Measurements from ENCODE around the gene NKAIN2. TPM values are rescaled to one million over a fixed set of nuclear protein-coding genes. Genes with fewer than 3 reads are reported as not detected.

The NKAIN2 gene
- polyA plus RNA-seq, 1 of the 3 experiments (the other 2 are of a cell fraction) = not detected

DNA sequence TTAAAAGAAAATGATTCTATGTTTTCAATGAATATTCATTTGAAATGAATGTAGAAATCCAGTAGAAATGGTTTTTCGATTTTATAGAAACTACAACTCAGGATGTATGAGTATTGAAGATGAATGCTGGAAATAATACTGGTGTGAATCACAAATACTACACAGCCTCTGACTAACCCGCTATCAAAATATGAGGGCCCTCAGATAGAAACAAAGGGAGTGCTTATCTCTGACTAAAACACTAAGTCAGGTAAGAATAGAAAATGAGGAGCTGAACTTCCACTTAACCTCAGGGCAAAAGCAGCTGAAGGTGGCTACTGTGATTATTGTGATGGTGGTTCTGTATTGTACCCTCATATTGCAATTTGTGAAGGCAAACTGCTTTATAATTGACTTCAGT lies 937.7 kb downstream of the NKAIN2 start (continued):
- TF ChIP-seq, protein P1, sequence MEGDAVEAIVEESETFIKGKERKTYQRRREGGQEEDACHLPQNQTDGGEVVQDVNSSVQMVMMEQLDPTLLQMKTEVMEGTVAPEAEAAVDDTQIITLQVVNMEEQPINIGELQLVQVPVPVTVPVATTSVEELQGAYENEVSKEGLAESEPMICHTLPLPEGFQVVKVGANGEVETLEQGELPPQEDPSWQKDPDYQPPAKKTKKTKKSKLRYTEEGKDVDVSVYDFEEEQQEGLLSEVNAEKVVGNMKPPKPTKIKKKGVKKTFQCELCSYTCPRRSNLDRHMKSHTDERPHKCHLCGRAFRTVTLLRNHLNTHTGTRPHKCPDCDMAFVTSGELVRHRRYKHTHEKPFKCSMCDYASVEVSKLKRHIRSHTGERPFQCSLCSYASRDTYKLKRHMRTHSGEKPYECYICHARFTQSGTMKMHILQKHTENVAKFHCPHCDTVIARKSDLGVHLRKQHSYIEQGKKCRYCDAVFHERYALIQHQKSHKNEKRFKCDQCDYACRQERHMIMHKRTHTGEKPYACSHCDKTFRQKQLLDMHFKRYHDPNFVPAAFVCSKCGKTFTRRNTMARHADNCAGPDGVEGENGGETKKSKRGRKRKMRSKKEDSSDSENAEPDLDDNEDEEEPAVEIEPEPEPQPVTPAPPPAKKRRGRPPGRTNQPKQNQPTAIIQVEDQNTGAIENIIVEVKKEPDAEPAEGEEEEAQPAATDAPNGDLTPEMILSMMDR (IDR thresholded peaks at IDR 0.05) = no peak
- TF ChIP-seq SMC3 (IDR thresholded peaks at IDR 0.05; ENCODE audit: low read depth, low read length) = no peak

DNA sequence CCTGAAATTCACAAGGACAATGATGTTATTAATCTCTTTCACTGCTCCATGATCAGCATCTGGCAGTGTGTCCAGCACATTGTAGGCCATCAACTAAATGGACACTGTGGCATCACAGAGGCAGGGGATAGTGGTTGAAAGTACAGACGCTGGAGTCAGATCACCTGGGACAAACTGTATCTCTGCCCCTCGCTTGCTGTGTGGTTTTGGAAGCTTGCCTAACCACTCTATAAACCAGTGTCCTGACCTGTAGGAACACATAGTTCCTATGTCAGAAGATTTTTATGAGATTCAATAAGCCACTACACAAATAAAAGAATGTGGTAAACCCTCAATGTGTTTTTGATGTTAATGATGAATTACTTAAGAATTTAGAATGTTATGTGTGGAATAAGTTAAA lies 939.3 kb downstream of the NKAIN2 start:
- POLR2A ChIA-PET = no interaction called here

DNA sequence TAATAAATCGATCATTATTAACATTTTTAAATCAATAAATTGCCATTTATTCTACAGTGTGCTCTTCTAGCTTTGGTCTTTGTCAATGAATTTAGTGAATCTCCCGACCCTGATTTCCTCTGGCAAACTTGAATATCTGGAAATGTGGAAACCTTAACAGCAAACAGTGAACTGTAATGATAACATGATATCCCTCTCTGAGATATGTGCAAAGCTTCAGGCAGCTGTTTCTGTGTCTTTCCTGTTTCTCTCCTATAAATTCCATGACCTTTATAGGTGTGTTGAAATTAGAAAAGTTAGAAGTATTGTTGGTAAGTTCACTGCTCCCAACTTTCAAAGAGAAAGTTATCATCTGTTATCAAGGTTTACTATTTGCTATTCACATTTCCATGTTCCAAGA lies 939.8 kb downstream of the NKAIN2 start:
- CTCF ChIA-PET = no interaction called here
- Histone ChIP-seq H3K27ac (ENCODE audit: low read depth in 2 of 2, low read length in 1 of 2) (no peak overlapping the region), H4K20me1 (ENCODE audit: insufficient read depth) (no peaks in the 10 kb centered on the region), H3K79me2 (ENCODE audit: insufficient read depth) (no peaks in the 10 kb centered on the region), H2AFZ (ENCODE audit: low read depth) (no peak overlapping the region), H3K27me3 (ENCODE audit: insufficient read depth) (no peaks in the 10 kb centered on the region), H3K36me3 (replicated peaks in 1 of 2; ENCODE audit: control insufficient read depth in 1 of 2, insufficient read depth in 2 of 2, low read length in 1 of 2) (no peaks in the 10 kb centered on the region), H3K4me1 (ENCODE audit: control insufficient read depth in 1 of 2, insufficient read depth in 2 of 2, low read depth in 1 of 2, low read length in 1 of 2) (no peaks in the 10 kb centered on the region), H3K9me2 (no peaks in the 10 kb centered on the region), H3K9ac (no peak overlapping the region), H3K9me3 (no peaks in the 10 kb centered on the region), H3F3A (replicated peaks; ENCODE audit: insufficient read depth) (no peaks in the 10 kb centered on the region), H3K4me3 (ENCODE audit: low read depth in 2 of 2, low read length in 1 of 2) (no peak overlapping the region), H3K4me2 (no peak overlapping the region)
- no peak for DNase-seq
- POLR2A ChIA-PET = no interaction called here
- TF ChIP-seq SMC3 (IDR thresholded peaks at IDR 0.05; ENCODE audit: low read depth, low read length) (no peak), CHD2 (IDR thresholded peaks at IDR 0.05; ENCODE audit: low read length, partially characterized antibody) (no peak), RAD21 (IDR thresholded peaks at IDR 0.05; ENCODE audit: low read length) (no peak), NRF1 (IDR thresholded peaks at IDR 0.05; ENCODE audit: low read depth, low read length) (no peak)
- TF ChIP-seq, protein P2, sequence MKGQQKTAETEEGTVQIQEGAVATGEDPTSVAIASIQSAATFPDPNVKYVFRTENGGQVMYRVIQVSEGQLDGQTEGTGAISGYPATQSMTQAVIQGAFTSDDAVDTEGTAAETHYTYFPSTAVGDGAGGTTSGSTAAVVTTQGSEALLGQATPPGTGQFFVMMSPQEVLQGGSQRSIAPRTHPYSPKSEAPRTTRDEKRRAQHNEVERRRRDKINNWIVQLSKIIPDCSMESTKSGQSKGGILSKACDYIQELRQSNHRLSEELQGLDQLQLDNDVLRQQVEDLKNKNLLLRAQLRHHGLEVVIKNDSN (IDR thresholded peaks at IDR 0.05; ENCODE audit: borderline replicate concordance, low read depth) = no peak
- TF ChIP-seq, protein P3, sequence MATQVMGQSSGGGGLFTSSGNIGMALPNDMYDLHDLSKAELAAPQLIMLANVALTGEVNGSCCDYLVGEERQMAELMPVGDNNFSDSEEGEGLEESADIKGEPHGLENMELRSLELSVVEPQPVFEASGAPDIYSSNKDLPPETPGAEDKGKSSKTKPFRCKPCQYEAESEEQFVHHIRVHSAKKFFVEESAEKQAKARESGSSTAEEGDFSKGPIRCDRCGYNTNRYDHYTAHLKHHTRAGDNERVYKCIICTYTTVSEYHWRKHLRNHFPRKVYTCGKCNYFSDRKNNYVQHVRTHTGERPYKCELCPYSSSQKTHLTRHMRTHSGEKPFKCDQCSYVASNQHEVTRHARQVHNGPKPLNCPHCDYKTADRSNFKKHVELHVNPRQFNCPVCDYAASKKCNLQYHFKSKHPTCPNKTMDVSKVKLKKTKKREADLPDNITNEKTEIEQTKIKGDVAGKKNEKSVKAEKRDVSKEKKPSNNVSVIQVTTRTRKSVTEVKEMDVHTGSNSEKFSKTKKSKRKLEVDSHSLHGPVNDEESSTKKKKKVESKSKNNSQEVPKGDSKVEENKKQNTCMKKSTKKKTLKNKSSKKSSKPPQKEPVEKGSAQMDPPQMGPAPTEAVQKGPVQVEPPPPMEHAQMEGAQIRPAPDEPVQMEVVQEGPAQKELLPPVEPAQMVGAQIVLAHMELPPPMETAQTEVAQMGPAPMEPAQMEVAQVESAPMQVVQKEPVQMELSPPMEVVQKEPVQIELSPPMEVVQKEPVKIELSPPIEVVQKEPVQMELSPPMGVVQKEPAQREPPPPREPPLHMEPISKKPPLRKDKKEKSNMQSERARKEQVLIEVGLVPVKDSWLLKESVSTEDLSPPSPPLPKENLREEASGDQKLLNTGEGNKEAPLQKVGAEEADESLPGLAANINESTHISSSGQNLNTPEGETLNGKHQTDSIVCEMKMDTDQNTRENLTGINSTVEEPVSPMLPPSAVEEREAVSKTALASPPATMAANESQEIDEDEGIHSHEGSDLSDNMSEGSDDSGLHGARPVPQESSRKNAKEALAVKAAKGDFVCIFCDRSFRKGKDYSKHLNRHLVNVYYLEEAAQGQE (IDR thresholded peaks at IDR 0.05; ENCODE audit: low read depth, low read length) = no peak
- 1% methylated on average over 2 of the region's 2 CpGs for WGBS (ENCODE audit: low lambda C conversion rate)

More for the DNA sequence above, 939.3 kb downstream of the NKAIN2 start:
- H3F3A ChIP-seq (replicated peaks; ENCODE audit: insufficient read depth) = no peaks in the 10 kb centered on the region
- H3K27ac ChIP-seq (ENCODE audit: low read depth in 2 of 2, low read length in 1 of 2) = no peak overlapping the region
- CTCF ChIA-PET = no interaction called here
- H3K36me3 ChIP-seq (replicated peaks in 1 of 2; ENCODE audit: control insufficient read depth in 1 of 2, insufficient read depth in 2 of 2, low read length in 1 of 2) = no peaks in the 10 kb centered on the region
- H3K4me2 ChIP-seq = no peak overlapping the region
- no peak overlapping the region for H2AFZ ChIP-seq (ENCODE audit: low read depth)
- no peaks in the 10 kb centered on the region for H3K27me3 ChIP-seq (ENCODE audit: insufficient read depth)
- no peaks in the 10 kb centered on the region for H3K79me2 ChIP-seq (ENCODE audit: insufficient read depth)
- WGBS (ENCODE audit: low lambda C conversion rate) = 0% methylated on average over 2 of the region's 2 CpGs
- no peaks in the 10 kb centered on the region for H4K20me1 ChIP-seq (ENCODE audit: insufficient read depth)
- H3K4me3 ChIP-seq (ENCODE audit: low read depth in 2 of 2, low read length in 1 of 2) = no peak overlapping the region
- DNase-seq = no peak
- no peaks in the 10 kb centered on the region for H3K9me2 ChIP-seq
- H3K4me1 ChIP-seq (ENCODE audit: control insufficient read depth in 1 of 2, insufficient read depth in 2 of 2, low read depth in 1 of 2, low read length in 1 of 2) = no peaks in the 10 kb centered on the region
- H3K9me3 ChIP-seq = no peaks in the 10 kb centered on the region
- no peak overlapping the region for H3K9ac ChIP-seq
- TF ChIP-seq SIN3A (IDR thresholded peaks at IDR 0.05; ENCODE audit: borderline replicate concordance, low read depth, low read length) (no peak), RCOR1 (IDR thresholded peaks at IDR 0.05; ENCODE audit: low read length) (no peak)

Data from SK-N-SH (cell line).